Dedifferentiated amniotic fluid mesenchymal stem cell (primary cell): ENCODE results near the gene SMARCA2.

Source experiments
- DNase-seq: peaks from one replicate; pipeline ENCODE4 v3.0.0-alpha.2; 2016; ENCODE audit errors: extremely low spot score

The SMARCA2 gene

DNA sequence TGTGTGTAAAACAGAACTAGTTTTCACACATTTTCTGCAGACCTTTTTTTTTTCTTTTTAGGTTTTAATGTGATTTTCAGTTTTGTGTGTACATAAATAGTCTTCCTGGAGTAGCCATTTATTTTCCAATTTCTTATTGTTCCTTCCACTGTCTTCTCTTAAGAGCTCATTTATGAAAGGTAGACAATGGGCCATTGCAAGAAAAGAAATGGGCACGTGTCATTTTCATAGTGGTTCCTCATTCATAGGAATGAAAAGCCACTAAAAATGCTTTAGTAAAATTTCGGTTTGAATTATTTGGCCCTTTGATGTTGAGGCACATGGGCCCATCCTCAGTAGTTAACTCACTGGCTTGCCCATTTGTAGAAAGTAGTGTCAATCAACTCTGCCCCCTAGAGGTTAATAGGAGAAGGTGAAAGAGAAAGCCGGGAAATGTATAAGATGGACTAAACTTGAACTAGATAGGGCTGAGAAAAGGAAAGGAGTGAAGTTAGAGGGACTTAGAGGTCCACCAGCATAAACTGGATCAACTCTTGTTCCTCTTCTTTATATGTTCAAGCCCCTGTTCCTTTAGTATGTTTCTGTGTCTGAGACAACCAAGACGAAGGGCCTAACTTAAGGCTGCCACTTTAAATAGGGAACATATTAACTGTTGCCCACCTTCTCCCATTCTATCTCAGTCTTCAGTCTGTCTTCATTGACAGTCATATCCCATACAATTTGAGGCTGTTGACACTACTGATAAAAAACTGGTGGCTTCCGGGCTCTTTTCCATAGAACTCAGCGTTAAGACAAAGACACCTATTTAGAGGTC, 72.6 kb downstream of the SMARCA2 start:
- no peak for DNase-seq

DNA sequence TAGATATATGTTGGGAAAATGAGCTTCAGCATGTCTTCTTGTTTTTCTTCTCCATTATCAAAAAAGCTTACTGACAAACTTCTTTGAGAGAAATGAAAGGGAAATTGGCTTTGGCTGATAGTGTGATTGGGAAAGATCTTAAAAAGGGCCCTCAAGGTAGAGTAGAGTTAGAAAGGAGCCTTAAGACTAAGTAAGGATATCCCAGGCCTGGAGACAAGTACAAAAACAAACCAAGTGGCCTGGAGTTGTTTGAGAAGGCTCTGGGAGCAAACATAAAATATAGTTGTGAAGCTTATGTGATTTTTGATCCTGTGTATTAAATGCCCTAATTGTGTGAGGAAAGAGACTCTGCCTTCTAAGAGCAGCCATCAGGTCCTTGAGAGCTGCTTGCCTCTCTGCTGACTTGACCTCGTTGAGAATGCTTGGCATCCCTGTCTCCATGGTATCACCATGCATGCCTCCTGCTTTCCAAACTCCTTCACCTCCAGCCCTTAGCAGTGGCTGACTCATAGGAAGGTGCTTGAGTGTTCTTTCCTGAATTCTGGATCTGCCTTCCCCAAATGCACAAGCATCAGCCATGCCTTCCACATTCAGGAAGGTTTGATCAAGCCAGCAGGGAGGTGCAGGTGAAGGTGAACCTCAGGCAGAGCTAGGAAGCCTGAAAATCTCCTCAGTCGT, 78.9 kb downstream of the SMARCA2 start:
- DNase-seq, result no peak

DNA sequence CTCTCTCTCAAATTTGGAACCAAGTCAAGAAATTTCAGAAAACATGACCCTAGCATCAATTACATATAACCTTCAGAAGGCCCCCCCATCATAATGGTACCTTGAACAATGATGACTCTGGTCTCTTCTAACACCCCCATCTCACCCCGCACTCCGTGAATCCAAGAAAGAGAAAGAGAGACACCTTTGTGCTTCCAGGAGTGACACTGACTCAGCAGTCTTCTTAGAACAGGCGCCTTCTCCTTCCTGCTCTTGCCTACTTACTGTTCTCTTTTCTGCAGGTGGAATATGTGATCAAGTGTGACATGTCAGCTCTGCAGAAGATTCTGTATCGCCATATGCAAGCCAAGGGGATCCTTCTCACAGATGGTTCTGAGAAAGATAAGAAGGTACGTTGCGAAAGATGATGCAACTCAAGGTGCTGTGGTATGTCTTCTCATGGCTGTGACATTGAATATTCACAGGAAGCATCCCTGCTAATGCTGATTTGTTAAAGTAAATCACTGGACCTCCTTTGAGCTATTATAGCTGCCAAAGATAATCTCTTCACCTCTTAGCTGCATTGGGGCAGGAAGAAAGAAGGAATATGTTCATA, 81.3 kb downstream of the SMARCA2 start:
- no peak for DNase-seq

DNA sequence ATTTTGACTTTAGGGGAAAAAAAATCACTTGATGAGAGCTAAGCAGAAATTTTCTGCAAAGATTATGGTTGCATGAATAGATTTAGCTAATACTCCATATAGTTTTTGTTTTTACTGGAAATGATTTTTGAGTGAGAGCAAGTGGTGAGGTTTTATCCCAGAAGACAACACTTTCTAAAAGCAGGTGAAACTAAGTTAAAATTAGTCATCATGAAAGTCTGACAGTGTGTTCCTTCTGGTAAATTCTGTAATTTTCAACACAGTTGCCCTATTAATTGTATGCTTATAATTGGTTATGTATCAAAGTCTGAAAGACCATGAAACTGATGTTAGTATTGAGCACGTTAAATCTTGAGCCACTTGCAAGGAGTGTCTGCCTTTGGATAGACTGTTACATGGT, 91.5 kb downstream of the SMARCA2 start:
- DNase-seq, result no peak

DNA sequence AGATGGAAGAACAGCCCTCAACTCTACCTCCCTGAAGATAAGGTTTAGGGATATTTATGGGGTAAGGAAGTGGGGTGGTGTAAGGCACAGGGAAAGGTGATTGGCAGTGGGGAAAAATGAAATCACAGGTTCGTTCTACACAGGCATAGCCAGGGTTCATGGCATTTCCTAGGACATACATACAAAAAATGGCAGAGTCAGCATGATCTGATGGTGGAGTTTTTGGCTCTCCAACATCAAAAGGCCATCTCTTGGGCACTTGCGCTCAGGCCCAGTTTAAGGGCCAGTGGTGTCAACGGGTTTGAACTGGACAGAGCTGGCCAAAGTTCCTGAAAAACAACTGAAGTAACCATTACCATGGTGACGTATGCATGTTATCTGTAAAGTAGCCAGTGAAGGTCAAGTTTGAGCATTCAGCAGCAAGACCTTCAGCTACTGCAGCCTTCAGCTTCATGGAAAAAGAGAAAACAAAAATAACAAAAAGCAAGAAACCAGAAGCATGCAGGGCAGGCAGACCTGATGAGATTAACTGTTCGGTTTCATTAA, 92.8 kb downstream of the SMARCA2 start:
- no peak for DNase-seq

DNA sequence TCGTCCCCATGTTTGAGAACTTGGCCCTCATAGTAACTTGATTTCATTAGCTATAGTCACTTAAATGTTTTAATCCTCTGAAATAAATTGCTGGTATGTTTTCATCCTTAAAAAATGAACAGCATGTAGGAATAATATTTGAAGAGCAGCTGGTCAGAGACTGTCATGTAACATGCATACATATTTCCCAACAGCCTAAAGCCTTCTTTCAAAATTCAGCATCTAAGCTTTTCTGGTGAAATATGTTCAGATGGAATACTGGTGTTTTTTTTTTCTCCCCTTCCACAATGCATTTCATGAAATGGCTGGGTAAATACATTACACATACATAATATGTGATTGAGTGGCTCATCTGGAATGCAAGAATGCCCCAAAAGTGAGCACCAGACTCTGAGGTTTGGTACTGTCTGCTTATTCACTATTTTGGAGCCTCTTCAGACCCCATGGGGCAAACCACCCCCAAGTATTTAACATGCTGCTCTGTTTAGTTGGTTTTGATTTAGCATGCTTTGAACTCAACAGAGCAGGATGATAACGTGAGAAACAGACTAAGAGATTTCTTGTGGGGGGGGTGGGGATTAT, 94.0 kb downstream of the SMARCA2 start:
- DNase-seq, result peak; percentile 46

DNA sequence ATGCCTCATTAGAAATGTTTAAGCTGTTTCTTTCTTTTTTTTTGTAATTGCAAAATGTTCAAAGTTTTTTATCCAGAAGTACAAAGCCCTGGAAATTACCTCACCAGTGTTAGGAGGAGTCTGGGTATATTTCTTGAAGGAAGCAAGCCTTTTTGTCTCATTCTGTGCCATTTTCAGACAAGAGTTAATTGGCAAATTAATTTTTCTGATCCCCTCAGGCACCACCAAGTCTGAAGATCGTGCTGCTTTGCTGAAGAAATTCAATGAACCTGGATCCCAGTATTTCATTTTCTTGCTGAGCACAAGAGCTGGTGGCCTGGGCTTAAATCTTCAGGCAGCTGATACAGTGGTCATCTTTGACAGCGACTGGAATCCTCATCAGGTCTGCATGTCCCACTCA, 94.9 kb downstream of the SMARCA2 start:
- DNase-seq, result no peak

DNA sequence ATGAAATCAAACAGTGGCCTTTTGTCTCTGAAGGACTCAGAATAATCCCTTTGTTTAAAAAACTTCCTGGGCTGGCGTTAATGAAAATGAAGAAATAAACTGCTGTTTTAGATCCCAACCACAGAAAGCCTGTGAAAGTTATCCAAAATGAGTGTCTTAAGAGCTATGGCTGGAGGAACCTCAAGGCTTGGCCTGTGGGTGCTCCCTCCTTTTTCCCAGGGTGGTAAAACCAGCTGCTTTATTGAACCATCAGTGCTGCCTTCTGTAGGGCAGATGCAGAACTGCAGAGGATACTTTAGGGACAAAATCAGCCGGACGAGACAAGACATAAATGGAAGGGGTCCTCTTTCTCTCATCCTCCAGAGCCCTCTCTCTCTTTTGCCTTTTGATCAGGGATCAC, 100.9 kb downstream of the SMARCA2 start:
- DNase-seq, result no peak

DNA sequence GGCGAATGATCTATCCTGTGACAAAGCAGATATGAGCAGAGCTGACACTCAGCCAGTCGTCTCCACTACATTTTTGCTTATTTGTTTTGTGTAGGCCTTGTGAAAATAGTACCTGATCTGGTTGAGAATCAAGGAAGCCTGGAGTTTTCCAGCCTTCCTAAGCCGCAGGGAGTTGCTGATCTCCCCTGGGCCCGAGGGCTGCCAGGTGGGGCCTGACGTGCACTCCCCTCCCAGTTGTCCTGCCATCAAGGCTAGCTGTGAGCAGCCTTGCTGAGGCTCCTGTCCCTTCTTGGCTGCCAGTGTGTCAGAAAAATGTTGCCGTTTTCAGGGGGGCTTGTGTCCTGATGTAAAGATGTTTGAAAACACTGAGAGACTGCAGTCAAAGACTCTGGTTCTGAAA, 102.4 kb downstream of the SMARCA2 start:
- no peak for DNase-seq

DNA sequence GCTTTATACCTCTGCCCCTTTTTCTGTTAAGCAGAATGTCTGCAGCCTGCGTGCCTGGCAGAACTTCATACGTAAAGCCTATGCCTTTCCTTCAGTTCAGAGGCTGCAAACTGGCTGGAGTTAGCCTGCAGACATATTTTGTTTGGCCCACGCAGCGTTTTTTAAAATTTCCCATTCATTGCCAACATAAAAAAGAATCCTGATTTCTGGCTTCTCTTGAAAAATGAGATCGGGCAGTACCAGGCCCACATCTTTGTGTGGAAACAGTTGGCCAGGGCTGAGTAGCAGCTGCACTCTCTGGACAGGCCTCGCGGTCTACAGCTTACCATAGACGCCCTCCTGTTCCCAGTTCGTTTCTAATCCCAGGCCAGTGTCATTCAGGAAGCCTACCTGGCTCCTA, 104.4 kb downstream of the SMARCA2 start:
- DNase-seq, result no peak

DNA sequence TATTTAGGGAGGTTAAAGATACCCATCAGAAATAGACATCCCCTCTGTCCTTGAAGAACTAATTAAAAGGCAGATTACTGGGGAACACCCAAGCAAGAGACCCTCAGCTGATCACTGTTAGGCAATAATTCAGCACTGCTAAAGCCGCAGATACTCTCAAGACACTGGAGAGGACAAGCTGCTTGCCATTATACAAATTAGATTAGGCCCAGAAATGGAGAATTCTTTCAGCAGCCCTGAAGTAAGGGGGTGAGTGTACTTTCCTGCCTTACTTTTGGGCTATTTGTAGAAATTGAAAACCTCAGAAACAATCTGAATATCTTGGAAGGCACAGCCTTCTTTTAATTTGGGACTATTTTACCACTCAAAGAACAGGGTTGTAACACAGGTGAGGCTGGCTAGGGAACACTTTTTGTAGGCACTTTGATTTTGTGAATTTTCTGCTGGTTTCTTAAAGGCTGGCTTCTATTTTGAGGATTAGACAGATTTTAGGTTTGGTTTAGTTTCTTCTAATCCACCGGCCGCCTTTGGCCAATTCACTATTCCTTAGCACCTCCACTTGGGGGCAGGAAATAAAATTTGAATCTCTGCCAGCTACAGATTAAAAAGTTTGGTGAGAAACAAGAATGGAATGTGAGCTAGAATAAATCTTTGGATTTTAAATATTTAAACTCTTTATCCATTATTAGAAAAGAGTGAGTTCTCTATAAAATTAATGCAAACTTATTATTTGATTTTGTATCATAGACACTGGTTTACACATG, 106.0 kb downstream of the SMARCA2 start:
- DNase-seq, result no peak

DNA sequence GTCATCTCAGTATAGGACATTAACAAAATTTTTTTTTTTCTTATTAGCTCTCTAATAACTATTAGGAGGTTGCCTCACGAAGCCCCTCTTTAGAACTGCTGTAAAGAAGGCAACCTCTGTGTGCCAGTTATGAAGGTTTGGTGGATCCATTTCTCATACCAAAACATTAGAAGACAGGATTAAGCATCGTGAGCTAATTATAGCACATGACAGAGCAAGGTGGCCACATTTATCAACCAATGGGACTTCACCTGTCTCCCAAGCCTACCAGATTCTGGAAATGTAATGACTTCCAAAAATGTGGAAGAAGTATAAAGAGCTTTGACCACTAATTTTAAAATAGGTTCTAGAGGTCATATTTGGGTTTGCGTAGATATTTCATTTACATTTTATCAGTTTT, 107.2 kb downstream of the SMARCA2 start:
- no peak for DNase-seq

DNA sequence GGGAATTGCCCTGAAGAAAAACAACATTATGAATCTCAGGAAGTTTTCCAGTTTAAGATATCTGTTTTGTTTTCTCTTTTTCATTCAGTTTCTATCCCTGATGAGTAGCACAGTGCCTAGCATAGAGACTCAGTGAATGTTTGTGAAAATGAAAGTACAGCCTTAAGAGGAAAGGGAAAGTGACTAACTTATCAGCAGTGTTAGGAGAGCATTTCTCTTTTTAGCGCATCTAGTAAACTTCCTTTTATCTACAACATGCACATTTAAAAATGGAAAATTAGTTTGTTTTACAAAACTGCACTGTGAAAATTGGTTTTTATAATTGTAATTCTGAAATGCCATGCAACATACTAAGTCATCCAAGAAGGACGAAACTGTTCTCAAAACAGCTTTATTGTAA, 110.8 kb downstream of the SMARCA2 start:
- DNase-seq, result no peak

DNA sequence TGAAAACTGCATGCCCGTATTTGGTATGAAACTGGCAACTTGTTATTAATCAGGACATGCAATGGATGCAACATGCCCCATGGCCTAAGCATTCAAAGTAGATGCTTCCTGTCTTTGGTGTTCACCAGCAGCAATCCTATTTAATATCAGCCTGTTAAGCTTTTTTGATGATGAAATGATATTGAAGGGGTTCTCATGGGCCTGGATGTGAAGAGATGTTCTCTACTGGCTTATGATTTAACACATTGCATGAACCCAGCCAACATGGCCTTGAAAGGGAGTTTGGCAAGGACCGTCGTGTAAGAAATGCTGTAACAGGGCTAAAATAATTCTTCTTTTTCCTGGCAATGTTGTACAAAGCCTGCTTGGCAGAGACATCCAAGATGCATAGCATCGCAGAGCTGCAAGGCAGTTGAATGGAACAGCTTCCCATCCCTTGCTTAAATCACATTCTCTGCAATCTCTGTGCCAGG, 111.2 kb downstream of the SMARCA2 start:
- no peak for DNase-seq

DNA sequence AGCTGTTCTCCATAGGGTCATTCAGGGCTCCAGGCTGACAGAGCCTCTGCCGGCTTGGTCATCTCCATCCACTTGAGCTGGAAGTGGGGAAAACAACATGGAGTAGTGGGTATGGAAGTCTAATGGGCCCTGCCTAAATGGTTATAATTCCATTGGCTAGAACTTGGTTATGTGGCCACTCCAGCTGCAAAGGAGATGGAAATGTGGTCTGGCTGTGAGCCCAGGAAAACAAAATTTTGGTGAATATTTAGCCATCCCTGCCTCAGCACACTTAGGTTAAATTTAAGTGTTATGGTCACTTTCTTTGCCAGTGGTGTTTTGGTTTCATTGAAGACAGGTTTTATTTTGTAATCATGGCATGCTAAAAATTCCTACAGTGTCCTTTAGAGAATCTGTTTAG, 112.3 kb downstream of the SMARCA2 start:
- no peak for DNase-seq

DNA sequence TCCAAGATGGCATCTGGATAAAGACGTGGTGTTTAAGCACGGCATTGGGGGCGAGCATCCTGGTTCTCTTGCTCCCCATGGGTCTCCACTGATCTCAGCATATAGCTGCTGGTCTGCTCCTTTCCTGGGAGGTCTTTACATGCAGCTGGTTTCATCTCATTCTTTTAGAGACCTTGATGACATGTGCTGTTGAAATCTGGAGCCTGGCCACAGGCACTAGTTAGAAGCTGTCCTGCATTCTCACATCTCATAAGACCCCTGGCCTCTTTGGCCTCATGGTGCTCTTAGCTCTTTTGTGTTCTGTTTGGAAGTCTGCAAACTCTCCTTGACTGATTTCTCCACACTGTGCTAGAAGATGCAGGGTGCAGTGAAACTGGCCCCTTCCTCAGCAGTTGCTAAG, 113.0 kb downstream of the SMARCA2 start:
- DNase-seq, result no peak

DNA sequence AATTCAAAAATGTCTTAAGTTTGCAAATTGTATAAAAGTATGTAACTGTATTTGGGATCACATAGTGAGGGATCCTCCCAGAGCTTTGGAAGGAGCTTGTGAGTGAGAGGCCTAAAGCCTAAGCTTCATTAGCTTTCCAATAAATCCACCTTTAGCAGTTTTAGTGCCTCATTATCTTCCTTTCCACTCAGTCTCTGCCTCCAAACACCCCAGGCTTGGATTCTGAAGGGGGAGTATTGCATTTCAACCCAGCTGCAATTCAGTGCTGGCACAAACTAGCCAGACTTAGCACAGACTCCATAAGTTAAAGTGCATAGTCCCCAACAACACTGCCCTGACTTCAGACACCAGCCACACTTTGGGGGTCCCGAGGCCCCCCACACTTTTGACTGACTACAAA, 113.5 kb downstream of the SMARCA2 start:
- DNase-seq, result no peak

DNA sequence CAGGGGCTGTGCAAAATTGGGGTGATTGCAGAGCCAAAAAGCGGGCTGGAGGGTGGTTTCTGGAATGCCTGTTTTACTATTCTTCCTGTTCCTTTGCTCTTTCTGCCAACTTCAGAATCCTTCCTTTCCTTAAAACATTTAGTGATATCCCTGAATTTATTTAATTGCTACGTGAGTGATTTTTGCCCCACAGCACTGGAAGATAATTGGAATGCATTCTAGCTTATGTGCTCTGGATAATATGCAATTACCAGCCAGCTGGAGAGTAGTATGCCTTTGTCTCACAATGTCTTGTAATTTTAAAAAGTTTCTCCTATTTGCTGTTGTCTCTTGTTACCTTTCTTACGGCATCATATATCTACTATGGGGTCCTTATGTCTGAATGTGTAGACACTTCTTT, 115.8 kb downstream of the SMARCA2 start:
- no peak for DNase-seq

DNA sequence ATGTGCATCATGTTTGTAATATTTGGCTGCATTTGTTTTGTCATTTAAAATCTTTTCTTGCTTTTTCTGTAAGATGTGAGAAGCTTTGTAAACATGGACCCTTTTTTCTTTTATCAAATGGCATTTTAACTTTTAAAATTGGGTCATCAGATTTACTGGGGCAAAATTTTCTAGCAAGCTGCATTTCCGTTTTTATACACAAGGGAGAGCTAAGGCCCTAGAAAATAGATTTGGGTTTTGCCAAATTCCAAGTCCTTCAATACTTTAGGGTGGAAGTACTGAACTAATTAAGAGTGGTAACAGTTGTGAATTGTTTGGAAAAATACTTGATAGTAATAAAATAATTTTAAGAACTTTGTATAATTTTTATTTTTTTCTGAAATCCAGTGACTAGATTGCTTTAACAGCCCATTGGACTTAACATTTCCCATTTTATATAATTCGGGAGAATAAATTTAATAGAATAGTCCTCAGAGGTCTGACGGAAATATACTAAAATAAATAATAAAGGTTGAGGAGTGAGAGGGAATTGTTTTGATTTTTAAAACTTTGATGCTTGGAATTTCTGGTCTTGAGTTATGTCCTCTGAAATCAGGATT, 117.4 kb downstream of the SMARCA2 start:
- DNase-seq, result peak; percentile 52

DNA sequence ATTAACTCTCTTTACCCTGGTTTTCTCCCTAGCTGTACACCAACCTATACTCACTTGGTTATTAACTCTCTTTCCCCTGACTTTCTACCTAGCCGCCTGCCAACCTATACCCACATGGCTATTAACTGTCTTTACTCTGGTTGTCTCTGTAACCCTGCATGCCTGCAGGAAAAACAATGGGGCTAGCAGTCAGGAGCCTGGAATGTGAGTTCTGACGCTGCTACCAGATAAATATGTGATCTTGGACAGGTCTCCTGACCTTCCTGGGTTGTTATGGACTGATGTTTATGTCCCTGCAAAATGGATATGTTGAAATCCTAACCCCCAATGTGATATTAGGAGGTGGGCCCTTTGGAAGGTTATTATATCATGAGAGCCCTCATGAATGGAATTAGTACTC, 119.2 kb downstream of the SMARCA2 start:
- no peak for DNase-seq

DNA sequence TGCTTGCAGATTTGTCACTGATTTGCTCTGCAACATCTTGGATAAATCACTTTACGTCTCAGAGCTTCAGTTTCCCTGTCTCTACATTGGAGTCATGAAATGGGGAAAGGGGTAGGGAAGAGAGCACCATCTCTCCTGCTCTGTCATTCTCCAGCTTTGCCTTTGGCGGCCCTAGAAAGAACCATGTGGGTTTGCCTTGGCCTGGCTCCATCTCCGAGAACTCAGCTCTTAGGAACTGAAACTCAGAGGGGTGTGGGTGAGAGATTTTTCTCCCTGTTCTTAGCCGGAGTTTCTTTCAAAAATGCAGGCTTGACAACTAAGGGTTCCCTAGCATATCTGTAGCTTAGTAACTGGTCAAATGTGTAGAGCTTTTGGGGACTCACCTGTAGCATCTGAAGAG, 123.5 kb downstream of the SMARCA2 start:
- DNase-seq, result no peak
